ENCODE data around the gene RBM19.
"Not testable (repeated sequence)": the region's sequence is repeated elsewhere in the genome, so short reads cannot be mapped to it uniquely, and the experiment has no call there.

Gene RBM19

DNA sequence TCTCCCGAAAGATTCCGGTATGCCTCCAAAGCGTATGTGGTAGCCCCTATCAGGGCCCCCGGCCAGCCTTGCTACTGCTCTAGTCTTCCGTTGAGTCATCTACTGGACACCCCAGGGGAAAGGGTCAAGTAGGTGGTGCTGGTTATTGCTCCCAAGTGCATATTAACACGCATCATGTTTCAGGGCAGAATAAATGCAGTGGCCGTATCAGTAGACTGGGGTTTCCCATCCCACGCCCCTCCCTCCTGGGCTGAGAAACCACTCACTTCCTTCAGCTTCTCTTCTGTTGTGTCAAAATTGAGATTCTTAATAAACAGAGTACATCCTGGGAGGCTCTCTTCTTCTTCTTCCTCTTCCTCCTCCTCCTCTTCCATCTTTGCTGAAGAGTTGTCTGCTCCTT lies 39.3 kb downstream of the RBM19 start:
- DNase-seq = no peak

- DNase-seq = no peak
Observed at GRCh38 chr12:113924341-113924740, 41.8 kb downstream of the RBM19 start.

- no peak for DNase-seq
Observed at GRCh38 chr12:113923251-113923650, 42.9 kb downstream of the RBM19 start.

GRCh38 chr12:113921430-113921829 lies 44.7 kb downstream of the RBM19 start:
- no peak for DNase-seq

- DNase-seq = no peak
Observed at GRCh38 chr12:113919791-113920190, 46.3 kb downstream of the RBM19 start.

DNA sequence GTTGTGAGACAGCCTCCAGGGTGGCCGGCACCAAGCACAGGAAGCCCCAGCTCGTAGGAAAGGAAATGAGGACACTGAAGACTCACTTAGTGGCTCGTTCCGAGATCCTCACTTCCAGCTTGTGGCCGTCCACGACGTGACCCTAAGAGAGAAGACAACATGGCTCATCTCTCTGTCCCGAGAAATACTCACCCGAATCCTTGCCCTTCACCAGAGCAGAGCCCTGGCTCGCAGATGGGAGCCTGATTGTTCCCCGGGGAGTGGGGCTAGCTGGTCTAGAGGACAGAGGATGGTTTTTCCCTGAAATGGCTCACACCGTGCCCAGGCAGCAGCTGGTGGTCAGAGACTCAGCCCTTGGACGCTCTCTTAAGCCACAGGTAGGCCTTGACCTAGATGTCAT lies 47.8 kb downstream of the RBM19 start:
- DNase-seq = no peak

GRCh38 chr12:113917393-113917792 lies 48.7 kb downstream of the RBM19 start:
- no peak for DNase-seq

GRCh38 chr12:113914806-113915205 lies 51.3 kb downstream of the RBM19 start:
- DNase-seq = no peak

DNA sequence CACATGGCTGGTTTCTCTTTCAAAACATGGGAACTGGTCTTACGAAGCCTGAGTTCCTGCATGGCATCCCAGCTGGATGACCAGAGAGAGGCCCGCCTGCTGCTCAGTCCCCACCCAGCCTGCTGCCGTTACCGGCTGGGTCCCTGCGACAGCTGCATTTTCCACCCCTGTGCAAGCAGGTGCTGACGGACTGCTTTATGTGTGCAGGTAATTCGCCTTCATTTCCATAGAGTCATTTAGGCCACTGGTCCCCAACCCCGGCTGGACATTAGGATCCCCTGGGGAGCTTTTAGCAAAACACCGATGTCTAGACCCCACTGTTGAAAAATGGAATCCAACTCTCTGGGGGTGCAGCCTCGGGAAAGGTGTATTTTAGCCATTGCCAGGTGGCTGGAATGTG lies 51.9 kb downstream of the RBM19 start:
- DNase-seq = no peak

- DNase-seq = peak; percentile 59
Observed at GRCh38 chr12:113912760-113913329, 53.3 kb downstream of the RBM19 start.

DNA sequence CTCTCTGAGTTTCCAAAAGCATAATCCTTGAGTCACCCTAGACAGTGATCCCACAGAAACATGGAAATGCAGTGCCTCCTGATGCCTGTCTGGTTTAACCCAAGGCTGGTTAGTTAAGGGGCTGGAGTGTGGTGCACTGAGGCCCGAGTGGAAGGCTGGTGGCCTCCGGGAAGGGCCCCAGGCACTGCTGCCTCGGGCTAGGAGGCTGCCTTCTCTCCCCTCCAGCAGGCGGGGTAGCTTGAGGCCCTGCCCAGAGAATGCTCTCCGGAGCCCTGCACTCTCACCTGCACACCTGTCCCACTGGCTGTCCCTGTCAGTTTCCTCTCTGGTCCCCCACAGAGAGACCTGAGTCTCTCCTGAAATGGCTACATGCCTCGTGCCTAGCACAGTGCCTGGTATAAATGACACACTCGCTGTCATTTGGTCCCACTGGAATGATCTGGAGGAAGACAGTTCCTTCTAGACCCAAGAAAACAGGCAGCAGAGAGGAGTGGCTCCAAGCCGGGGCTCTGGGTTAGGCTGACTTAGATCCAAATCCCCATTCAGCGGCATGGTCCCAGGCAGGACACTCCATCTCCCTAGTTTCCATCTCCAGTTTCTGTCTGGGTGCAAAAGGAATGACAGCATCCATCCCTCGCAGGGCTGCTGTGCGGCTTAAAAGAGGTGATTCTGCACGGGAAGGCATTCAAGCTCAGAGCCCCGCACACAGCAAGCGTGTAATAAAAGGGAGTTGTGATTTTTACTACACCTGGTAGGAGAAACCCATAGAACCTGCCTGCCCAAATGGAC lies 54.0 kb downstream of the RBM19 start:
- no peak for DNase-seq

DNA sequence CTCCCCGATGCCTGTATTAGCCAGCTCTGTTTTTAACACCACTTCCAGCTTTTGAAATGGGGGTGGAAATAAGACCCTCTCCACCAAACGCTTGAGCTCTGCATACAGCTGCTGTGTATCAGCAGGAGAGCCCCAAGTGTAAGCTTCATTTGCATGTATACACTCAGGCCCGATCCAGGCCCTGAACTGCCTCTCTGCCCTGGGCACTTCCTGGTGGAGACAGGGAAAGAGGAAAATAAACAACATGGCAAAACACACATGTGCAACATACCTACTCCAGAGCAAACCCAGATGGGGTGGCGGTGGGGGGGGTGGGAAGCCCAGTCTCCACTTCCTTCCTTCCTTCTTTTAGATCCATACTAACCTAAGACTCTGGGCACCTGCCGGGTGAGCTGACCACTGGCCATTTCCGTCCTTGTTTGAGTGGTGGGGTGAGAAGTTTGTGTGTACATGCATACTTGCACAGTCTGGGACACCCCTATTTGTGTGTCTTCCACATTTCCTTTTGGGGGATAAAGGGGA lies 55.3 kb downstream of the RBM19 start:
- DNase-seq = no peak

- DNase-seq = no peak
Observed at GRCh38 chr12:113909776-113910420, 56.2 kb downstream of the RBM19 start.

DNA sequence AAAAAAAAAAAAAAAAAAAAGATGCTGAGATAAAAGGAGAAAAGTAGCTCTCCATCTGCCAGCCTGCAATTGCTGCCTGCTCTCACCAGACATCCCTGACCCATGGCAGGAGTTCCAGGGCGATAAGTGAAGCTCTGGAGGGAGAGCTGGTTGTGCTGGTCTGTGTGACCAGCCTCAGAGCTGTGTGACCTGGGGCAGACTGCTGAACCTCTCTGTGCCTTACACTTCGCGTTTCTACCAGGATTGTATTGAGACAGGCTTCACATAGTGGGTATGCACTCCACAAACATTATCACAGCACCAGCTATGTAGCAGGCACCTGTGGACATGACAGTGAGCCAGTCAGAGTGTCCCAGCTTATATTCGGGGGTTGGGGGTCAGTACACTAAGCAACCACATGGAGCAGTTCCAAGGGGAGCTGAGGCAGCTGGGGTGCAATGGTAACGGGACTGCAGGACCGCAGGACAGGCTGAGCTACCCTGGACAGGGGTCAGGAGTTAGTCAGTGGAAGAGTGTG lies 57.5 kb downstream of the RBM19 start:
- no peak for DNase-seq

DNA sequence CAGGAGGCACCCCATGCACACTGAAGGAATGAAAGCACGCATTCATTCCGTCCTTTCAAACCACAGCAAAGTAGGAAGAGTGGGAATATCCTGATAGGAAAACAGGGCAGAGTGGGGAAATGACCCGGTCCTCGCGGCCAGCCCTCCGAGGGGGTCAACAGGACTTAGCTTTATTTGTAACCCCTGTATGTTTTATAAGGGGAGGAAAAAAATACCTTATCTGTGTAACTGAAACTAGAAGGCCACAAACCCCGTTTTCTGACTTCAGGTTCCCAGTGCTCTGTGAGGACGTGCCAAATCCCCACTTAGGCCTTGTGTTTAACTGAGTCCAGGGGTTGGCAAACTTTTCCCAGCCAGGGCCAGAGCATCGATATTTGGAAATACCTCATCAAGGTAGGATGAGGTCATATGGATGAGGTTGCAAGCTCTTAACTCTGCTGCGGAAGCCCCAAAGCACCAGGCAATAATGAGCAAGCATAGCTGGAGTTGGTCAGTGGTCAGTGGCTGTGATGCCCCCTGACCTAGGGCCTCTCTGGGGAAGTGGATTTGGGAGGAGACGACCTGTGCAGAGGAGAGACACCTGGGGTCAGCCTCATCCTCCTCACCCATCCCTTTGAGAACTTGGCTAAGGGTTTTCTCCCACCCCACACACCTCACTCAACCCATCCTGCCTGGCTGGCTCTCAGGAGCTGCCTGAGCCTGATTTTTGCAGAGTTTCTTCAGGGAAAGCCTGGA lies 58.5 kb downstream of the RBM19 start:
- DNase-seq = no peak

DNA sequence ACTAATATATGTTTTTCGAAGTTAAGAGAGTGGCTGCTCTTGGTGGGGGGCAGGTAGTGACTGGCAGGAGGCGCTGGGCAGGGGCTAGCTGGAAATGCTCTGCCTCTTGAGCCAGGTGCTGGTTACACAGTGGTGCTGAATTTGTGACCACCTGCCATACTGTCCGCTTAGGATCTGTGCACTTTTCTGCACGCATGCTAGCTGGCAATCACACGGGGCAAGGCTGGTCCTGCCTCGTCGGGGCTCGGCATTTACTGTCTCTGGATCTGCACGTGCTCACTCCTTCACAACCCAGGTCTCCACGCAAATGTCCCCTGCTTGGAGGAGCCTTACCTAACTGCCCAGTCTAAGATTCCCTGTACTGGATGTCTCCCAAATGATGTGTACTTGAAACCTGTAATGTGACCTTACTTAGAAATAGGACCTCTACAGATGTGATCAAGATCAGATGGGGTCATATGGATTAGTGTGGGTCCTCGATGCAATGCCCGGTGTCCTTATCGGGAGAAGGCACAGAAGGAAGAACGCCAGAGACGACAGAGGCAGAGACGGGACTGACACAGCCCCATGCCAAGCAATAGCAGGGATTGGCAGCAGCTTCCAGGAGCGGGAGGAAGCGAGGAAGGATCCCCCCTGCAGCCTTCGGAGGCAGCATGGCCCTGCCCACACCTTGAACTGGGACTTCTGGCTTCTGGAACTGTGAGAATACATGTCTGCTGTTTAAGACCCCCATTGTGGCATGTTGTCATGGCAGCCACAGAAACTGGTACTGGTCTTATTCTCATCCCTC lies 59.5 kb downstream of the RBM19 start:
- no peak for DNase-seq

GRCh38 chr12:113905829-113906228 lies 60.3 kb downstream of the RBM19 start:
- no peak for DNase-seq

GRCh38 chr12:113903381-113903863 lies 62.7 kb downstream of the RBM19 start:
- DNase-seq = no peak

DNA sequence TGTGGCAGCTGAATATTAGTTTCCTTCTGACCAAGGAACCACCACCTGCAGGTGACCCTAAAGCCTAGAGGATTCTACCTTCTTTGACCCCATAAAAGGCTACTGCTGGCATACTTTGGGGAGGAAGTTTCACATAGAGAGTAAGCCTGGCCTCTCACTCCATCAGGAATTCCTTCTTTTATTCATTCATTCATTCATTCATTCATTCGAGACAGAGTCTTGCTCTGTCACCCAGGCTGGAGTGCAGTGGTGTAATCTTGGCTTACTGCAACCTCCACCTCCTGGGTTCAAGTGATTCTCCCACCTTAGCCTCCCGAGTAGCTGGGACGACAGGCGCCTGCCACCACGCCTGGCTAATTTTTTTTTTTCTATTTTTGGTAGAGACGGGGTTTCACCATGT lies 64.8 kb downstream of the RBM19 start:
- not testable (repeated sequence) for DNase-seq

DNA sequence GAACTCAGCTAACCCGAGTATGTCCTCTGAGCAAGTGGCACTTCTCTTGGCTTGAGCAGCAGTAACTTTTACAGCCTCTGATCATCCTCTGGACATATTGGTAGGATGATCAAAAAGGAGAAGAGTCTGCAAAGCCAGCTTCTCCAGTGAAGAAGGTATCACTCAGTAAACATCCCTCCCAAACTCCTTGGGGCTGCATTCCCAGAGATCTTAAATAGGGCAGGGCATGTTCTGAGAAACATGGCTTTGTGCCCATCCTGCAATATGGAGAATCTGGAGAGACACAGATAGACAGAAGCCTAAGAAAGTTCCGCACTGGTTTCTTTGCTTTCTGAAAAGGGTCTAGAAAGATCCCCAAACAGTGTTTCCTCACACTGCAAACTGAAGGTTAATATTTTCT lies 65.4 kb downstream of the RBM19 start:
- no peak for DNase-seq

DNA sequence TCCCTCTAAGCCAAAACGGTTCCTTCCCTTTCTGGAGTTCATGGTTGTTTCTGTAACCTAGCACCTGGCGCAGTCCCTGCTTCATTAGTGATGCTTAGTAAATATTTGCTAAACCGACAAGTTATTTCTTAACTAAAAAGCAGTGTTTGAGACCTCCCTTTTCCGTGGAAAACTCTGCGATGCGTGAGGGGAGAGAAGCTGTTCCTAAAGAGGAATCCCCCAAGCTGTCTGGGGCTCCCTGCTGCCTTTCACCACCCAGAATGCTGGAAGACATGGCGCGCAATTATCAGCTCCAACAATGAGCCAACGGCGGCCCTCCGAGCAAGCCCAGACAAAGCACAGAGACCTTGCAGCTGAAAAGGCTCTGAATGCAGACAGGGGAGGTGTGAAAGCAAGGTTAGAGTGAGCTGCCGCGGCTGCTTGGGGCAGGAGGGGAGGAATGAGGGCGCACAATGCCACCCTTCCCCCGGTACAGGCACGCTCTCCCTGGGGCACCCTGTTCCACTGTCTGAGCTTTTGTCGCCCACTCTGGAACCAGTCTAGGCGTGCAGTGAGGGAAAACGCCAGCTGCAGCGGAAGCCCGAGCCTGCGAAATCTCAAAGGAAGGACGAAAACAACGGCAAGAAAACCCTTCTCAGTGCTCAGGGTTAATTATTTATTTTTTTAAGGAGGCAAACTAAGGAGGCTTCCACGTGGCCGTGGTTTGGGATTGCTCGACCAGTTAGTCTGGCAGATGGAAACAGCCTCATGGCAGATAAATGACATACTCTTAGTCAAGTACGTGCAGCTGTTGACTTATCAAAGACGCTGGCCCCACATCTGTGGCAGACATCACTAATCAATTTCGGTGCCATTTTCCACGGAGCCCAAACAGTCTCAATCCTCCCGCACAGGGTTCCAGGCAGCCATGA lies 66.3 kb downstream of the RBM19 start:
- DNase-seq = no peak

Measured in fibroblast of upper back skin (primary cell).